ENCODE results near the gene TRIL.

- no peak for TF ChIP-seq EZH2 (IDR thresholded peaks at IDR 0.05; ENCODE audit: insufficient read depth, poor library complexity, severe bottlenecking)
- no peak for TF ChIP-seq EZH2phosphoT487 (IDR thresholded peaks at IDR 0.05; ENCODE audit: insufficient read depth, low read depth)
Observed at GRCh38 chr7:28996836-28997235, 38.7 kb upstream of the TRIL start.

Data from GM23248 (cell line).